Gastroesophageal sphincter (tissue), 4 donors: ENCODE results near the gene FAM53B. TPM values are rescaled to one million over a fixed set of nuclear protein-coding genes. Genes with fewer than 3 reads are reported as not detected.

Experiments
- ATAC-seq: fragments of 150-250 bp; one replicate; pipeline ENCODE4 v1.9.1; 2016; ENCODE audit warnings: mild to moderate bottlenecking, moderate library complexity
- H3K27ac ChIP-seq, 4 donors: fragments of 200-600 bp; sonication (generic) in 3 of 4; 1 replicate in 3 of 4; 2 replicates in 1 of 4; pipeline ENCODE4 v1.5.1; 2016 to 2019
- H3K27me3 ChIP-seq: fragments of 200-600 bp; sonication (generic); one replicate; pipeline ENCODE4 v1.5.1; 2019
- H3K36me3 ChIP-seq, 2 donors: fragments of 200-600 bp; sonication (generic); one replicate each; pipeline ENCODE4 v1.5.1; 2019; ENCODE audit warnings: control low read depth in 1 of 2
- H3K4me1 ChIP-seq, 3 donors: fragments of 200-600 bp; sonication (generic); 1 replicate in 2 of 3; 2 replicates in 1 of 3; pipeline ENCODE4 v1.5.1; 2016 to 2019; ENCODE audit warnings: control low read depth in 2 of 3
- H3K4me3 ChIP-seq, 2 donors: fragments of 200-600 bp; sonication (generic); one replicate each; pipeline ENCODE4 v1.5.1; 2019; ENCODE audit warnings: mild to moderate bottlenecking in 1 of 2, moderate library complexity in 1 of 2
- H3K9me3 ChIP-seq, 3 donors: fragments of 200-600 bp; sonication (generic); one replicate each; pipeline ENCODE4 v1.5.1; 2017 to 2019; ENCODE audit warnings: control low read depth in 2 of 3
- EP300 ChIP-seq: sonication (generic); formaldehyde crosslinking; IDR thresholded peaks from one replicate; pipeline ENCODE4 v1.6.1; 2017; ENCODE audit warnings: antibody characterized with exemption, mild to moderate bottlenecking
- POLR2A ChIP-seq, 2 donors: fragments of 450-650 bp; IDR thresholded peaks; one replicate each; pipeline ENCODE4 v1.6.1; 2017; ENCODE audit warnings: antibody characterized with exemption in 2 of 2, mild to moderate bottlenecking in 2 of 2, moderate library complexity in 1 of 2
- POLR2AphosphoS5 ChIP-seq: sonication (generic); formaldehyde crosslinking; IDR thresholded peaks from one replicate; pipeline ENCODE4 v1.6.1; 2017; ENCODE audit warnings: antibody characterized with exemption
- WGBS, 2 donors: methylation state at CpG; one replicate each; pipeline ENCODE4 v1.1.5; 2018; ENCODE audit warnings: low coverage in 1 of 2; 5-methylcytosine and 5-hydroxymethylcytosine counted together
- total RNA-seq, 4 donors: library from RNA; depleted of rRNA; stranded (reverse); fragments of >200 nt; gene quantifications; one replicate each; pipeline ENCODE4 v1.1.0, GENCODE V29; 2016
- TF ChIP-seq, protein P1 (sequence below), 4 experiments: fragments of 200-600 bp in 2 of 4; fragments of 450-650 bp in 2 of 4; sonication (generic) in 1 of 4; IDR thresholded peaks; one replicate each; pipeline ENCODE4 v1.5.1; 2017 to 2019; ENCODE audit warnings: antibody characterized with exemption in 4 of 4, mild to moderate bottlenecking in 2 of 4, moderate library complexity in 2 of 4

FAM53B gene
- total RNA-seq, 4 donors from 2014 or later: 24.5 to 33.0 (median 30.2) TPM

DNA sequence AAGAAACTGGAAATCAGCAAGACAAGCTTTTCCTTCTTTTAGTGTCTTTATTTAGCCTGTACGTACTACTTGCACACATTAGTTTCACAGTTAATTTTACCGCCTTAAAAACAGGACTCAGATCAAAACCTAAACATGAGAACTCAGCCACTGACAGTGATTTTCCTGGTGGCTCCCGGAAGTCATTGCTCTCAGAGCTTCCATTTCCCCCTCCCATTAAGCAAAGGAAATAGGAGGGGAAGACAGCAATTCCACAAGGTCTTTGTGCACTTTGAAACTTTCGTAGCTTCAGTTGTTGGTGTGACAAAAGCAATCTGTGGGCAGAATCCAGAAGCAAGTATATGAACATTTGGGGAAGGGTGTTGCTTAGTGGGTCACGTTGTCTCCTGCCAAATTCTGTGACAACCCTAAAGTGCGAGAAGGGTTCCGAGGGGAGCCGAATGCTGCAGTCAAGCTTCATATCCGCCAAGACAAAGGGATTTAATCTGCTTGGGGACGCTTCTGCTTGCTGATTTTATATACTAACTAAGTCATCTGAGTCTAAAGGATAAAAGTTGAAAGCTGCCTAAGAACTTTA, 30.4 kb downstream of the FAM53B start:
- 28 to 57% methylated on average over 2 to 9 of the region's 10 CpGs for WGBS, 2 donors
- no peak for ATAC-seq
- no peak for TF ChIP-seq EP300
- no peak for TF ChIP-seq POLR2A (IDR thresholded peaks at IDR 0.05)
- no peak for TF ChIP-seq POLR2AphosphoS5
- TF ChIP-seq, protein P1, sequence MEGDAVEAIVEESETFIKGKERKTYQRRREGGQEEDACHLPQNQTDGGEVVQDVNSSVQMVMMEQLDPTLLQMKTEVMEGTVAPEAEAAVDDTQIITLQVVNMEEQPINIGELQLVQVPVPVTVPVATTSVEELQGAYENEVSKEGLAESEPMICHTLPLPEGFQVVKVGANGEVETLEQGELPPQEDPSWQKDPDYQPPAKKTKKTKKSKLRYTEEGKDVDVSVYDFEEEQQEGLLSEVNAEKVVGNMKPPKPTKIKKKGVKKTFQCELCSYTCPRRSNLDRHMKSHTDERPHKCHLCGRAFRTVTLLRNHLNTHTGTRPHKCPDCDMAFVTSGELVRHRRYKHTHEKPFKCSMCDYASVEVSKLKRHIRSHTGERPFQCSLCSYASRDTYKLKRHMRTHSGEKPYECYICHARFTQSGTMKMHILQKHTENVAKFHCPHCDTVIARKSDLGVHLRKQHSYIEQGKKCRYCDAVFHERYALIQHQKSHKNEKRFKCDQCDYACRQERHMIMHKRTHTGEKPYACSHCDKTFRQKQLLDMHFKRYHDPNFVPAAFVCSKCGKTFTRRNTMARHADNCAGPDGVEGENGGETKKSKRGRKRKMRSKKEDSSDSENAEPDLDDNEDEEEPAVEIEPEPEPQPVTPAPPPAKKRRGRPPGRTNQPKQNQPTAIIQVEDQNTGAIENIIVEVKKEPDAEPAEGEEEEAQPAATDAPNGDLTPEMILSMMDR (IDR thresholded peaks at IDR 0.05): no peak
- Histone ChIP-seq H3K27ac (peak overlapping the region in 1 of 4 donors; percentile 13), H3K36me3 (no peaks in the 10 kb centered on the region), H3K27me3 (no peaks in the 10 kb centered on the region), H3K4me3 (no peak overlapping the region), H3K9me3 (no peaks in the 10 kb centered on the region), H3K4me1 (peaks cover 0 to 79% (median 22%) of the 10 kb centered on the region in 3 donors)

DNA sequence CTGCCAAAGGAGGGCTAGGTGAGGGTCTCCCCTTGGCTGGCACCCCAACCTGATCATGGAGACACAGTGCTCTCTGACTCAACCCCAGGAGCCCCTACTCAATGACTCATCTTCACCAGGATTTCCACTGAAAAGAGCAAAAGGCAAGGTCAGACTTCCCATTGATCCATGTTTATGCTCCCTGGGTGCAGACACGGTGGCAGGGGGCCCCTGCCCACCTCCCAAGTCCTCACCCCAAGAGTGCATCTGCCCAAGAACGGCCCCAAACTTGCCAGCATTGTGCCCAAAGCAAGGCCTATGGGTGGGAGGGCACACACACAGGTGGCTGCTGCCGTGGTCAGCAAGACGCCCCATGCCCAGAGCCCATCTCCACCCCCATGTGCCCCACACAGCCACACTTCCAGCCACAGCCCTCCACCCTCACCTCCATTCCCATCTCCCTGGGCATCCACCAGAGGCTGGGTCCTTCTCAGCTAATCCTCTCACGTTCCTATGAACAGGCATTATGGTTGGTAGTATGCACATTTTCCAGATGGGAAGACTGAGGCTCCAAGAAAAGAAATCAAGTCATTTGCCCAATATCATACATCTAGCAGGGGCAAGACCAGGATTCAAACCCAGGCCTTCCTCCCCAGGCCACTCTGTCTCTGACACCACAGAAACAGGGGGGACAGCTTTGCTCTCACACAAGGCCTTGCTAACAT, 31.3 kb downstream of the FAM53B start:
- Histone ChIP-seq H3K4me3 (no peak overlapping the region), H3K9me3 (no peaks in the 10 kb centered on the region), H3K4me1 (peaks cover 0 to 79% (median 22%) of the 10 kb centered on the region in 3 donors), H3K27me3 (no peaks in the 10 kb centered on the region), H3K27ac (no peak overlapping the region), H3K36me3 (no peaks in the 10 kb centered on the region)
- ATAC-seq: no peak
- TF ChIP-seq POLR2A (IDR thresholded peaks at IDR 0.05) (no peak), EP300 (no peak), POLR2AphosphoS5 (no peak)
- TF ChIP-seq, protein P1 (IDR thresholded peaks at IDR 0.05): no peak
- 88% methylated on average over 1 of the region's 5 CpGs; no CpG with 5 or more reads in 1 of the 2 donors for WGBS, 2 donors

DNA sequence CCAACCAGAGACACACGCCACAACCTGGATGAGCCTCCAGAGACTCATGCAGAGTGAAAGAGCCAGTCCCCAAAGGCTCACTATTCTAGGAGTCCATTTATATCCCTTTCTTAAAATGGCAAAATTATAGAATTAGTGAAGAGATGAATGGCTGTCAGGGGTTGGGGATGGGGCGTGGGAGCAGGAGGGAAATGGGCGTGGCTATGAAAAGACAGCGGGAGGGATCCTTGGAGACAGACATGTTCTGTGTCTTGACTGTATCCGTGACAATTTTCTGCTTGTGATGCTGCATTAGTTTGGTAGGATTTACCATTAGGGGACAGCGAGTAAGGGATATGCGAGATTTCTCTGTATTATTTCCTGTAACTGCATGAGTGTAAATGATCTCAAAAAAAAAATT, 33.0 kb downstream of the FAM53B start:
- Histone ChIP-seq H3K4me3 (no peak overlapping the region), H3K36me3 (peaks cover 0 to under 1% of the 10 kb centered on the region in 2 donors), H3K27me3 (no peaks in the 10 kb centered on the region), H3K9me3 (no peaks in the 10 kb centered on the region), H3K27ac (peak overlapping the region in 1 of 4 donors; percentile 84), H3K4me1 (peaks cover 3 to 79% (median 38%) of the 10 kb centered on the region in 3 donors)
- TF ChIP-seq EP300: no peak
- TF ChIP-seq, protein P1 (IDR thresholded peaks at IDR 0.05): no peak
- 79 to 83% methylated on average over 6 to 7 of the region's 7 CpGs for WGBS, 2 donors
- no peak for ATAC-seq

DNA sequence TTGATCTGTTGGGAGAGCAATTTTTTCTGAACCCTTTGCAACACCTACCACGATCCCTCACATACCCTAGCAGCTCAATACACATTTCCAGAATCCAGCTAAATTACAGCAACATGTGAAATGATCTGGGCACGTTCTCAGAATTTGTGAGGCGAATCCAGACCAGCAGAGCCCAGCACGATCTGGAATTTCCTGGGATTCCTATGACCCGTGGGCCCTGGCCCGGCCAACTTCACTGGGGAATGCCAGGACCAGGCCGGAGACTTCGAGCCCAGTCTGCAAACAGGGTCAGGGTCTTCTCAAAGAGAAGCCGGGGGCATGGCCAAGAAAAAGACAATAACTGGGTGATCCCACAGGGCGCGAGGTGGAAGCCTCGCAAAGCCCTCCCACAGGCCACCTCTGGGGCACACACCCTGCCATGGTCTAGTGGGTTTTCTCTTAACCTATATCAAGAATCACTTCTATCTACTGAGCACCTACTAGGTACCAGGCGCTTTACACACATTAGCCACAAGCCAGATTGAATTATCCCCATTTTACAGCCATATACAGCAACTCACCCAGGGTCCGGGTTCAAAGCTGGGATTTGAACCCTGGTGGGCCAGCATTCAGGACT, 33.8 kb downstream of the FAM53B start:
- 90% methylated on average over 2 of the region's 14 CpGs; no CpG with 5 or more reads in 1 of the 2 donors for WGBS, 2 donors
- Histone ChIP-seq H3K27ac (peak overlapping the region in 2 of 4 donors; percentile 80 to 84), H3K4me3 (no peak overlapping the region), H3K27me3 (no peaks in the 10 kb centered on the region), H3K36me3 (peaks cover 0 to 8% of the 10 kb centered on the region in 2 donors), H3K4me1 (peaks cover 3 to 79% (median 46%) of the 10 kb centered on the region in 3 donors), H3K9me3 (no peaks in the 10 kb centered on the region)
- no peak for ATAC-seq
- TF ChIP-seq EP300 (no peak), POLR2A (IDR thresholded peaks at IDR 0.05) (no peak), POLR2AphosphoS5 (no peak)
- TF ChIP-seq, protein P1 (IDR thresholded peaks at IDR 0.05): no peak
